Esophagus (tissue), 2 donors: ENCODE measurements around the gene EXOC3L2. TPM values are rescaled to one million over a fixed set of nuclear protein-coding genes. Genes with fewer than 3 reads are reported as not detected.

ENCODE experiments used
- H3K27ac ChIP-seq, 2 donors: one replicate each; pipeline ENCODE4 v1.5.1; 2013; ENCODE audit warnings: low read depth in 2 of 2, mild to moderate bottlenecking in 2 of 2, inconsistent platforms in 1 of 2, low read length in 1 of 2, moderate library complexity in 1 of 2
- H3K27me3 ChIP-seq, 2 donors: one replicate each; pipeline ENCODE4 v1.6.1; 2013; ENCODE audit warnings: low read length in 2 of 2, control low read depth in 1 of 2, mild to moderate bottlenecking in 1 of 2; ENCODE audit not compliant: insufficient read depth in 2 of 2, control insufficient read depth in 1 of 2
- H3K36me3 ChIP-seq, 2 donors: one replicate each; pipeline ENCODE4 v1.6.1; 2013; ENCODE audit warnings: low read length in 1 of 2; ENCODE audit not compliant: control insufficient read depth in 2 of 2, insufficient read depth in 2 of 2
- H3K4me1 ChIP-seq, 2 donors: one replicate each; pipeline ENCODE4 v1.6.1; 2013; ENCODE audit warnings: low read length in 1 of 2; ENCODE audit not compliant: control insufficient read depth in 2 of 2, insufficient read depth in 2 of 2
- H3K4me3 ChIP-seq, 2 donors: one replicate each; pipeline ENCODE4 v1.5.1; 2013; ENCODE audit warnings: low read length in 2 of 2, mild to moderate bottlenecking in 2 of 2, low read depth in 1 of 2, moderate library complexity in 1 of 2
- H3K9me3 ChIP-seq, 2 donors: one replicate each; pipeline ENCODE4 v1.6.1; 2013; ENCODE audit warnings: mild to moderate bottlenecking in 2 of 2, low read depth in 1 of 2, low read length in 1 of 2, moderate library complexity in 1 of 2; ENCODE audit not compliant: control insufficient read depth in 2 of 2, insufficient read depth in 1 of 2
- WGBS, 2 donors: extraction: QIAGEN DNeasy Blood & Tissue Kit; methylation state at CpG; one replicate each; pipeline ENCODE4 v1.1.7; 2013; 5-methylcytosine and 5-hydroxymethylcytosine counted together
- polyA plus RNA-seq, 2 donors: library from polyadenylated mRNA; stranded (reverse); fragments of 200-250 nt; gene quantifications; one replicate each; pipeline ENCODE4 v1.2.3, GENCODE V29; 2013
- donor health status: healthy with polysubstance abuse.
- donor health status: Bipolar disorder and iron deficiency.

The EXOC3L2 gene
- polyA plus RNA-seq, 2 donors: 1.3 to 1.5 TPM

DNA sequence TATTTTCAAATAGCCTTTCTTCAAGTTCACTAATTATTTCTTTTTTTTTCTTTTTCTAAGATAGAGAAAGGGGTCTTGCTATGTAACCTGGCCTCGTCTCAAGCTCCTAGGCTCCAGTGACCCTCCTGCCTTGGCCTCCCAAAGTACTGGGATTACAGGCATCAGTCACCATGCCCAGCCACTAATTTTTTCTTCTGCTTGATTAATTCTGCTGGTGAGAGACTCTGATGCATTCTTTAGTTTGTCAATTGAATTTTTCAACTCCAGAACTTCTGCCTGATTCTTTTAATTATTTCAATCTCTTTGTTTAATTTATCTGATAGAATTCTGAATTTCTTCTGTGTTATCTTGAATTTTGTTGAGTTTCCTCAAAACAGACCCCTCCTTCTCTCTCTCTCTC is 55.2 kb downstream of the EXOC3L2 start:
- no peak overlapping the region for H3K27ac ChIP-seq
- 91 to 100% methylated on average over 1 of the region's 1 CpG for WGBS, 2 donors
- no peaks in the 10 kb centered on the region for H3K4me1 ChIP-seq
- H3K36me3 ChIP-seq: no peaks in the 10 kb centered on the region
- no peak overlapping the region for H3K4me3 ChIP-seq
- no peaks in the 10 kb centered on the region for H3K9me3 ChIP-seq
- no peaks in the 10 kb centered on the region for H3K27me3 ChIP-seq

DNA sequence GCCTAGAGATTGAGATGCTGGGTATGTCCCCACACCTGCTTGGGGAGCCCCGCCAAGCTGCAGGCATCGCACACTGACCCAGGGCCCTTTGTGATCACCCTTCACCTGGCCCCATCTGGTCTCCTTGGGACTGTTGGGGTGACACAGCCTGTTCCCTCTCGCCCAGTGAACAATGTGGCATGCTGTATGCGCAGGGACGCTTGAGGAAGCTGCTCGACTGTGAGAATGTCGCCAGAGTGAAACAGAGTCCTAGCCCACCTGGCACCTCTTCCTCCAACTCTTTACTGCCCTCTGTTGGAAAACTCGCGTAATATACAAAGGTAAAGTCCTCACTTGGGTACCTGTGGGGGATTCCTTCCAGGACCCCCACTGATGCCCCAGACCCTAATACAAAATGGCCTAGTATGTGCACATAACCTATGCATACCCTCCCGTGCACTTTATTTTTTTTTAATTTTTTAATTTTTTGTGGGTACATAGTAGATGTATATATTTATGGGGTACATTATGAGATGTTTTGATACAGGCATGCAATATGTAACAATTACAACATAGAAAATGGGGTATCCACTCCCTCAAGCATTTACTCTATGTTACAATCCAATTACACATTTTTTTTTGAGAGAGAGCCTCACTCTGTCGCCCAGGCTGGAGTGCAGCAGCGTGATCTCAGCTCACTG is 57.6 kb downstream of the EXOC3L2 start:
- H3K27me3 ChIP-seq: no peaks in the 10 kb centered on the region
- H3K27ac ChIP-seq: no peak overlapping the region
- WGBS, 2 donors: 45 to 48% methylated on average over 12 of the region's 12 CpGs
- no peaks in the 10 kb centered on the region for H3K9me3 ChIP-seq
- H3K36me3 ChIP-seq: no peaks in the 10 kb centered on the region
- no peak overlapping the region for H3K4me3 ChIP-seq
- no peaks in the 10 kb centered on the region for H3K4me1 ChIP-seq

DNA sequence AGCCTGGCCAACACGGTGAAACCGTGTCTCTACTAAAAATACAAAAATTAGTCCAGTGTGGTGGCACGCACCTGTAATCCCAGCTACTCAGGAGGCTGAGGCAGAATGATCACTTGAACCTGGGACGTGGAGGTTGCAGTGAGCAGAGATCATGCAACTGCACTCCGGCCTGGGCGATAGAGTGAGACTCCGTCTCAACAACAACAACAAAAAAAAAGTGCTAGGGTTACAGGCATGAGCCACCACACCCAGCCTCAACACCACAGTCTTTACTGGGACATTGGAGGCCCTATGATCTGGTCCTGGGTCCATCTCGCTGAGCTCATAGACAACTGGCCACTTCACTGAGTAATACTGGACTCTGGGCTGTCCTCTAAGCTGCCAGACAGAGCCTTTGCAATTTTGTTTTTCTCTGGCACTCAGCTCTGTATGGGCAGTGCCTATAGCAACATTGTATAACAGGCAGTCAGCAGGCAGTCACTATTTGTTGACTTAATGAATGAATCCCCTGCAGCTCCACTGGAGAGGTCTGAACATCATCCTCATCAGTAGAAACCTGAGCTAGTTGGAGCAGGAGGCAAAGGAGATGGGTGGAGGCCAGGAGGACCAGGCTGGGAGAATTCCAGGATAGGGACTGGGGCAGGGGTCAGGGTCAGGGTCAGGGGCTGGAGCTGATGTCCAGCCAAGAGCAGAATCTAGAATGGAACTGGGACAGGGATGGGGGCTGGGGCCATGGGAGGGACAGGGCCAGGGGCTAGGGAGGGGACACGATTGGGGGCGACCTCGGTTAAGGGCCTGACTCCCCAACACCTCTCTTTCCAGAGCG is 58.5 kb downstream of the EXOC3L2 start:
- H3K9me3 ChIP-seq: no peaks in the 10 kb centered on the region
- H3K4me3 ChIP-seq: no peak overlapping the region
- H3K27ac ChIP-seq: no peak overlapping the region
- WGBS, 2 donors: 88 to 89% methylated on average over 12 of the region's 12 CpGs
- H3K27me3 ChIP-seq: no peaks in the 10 kb centered on the region
- no peaks in the 10 kb centered on the region for H3K4me1 ChIP-seq
- H3K36me3 ChIP-seq: no peaks in the 10 kb centered on the region

DNA sequence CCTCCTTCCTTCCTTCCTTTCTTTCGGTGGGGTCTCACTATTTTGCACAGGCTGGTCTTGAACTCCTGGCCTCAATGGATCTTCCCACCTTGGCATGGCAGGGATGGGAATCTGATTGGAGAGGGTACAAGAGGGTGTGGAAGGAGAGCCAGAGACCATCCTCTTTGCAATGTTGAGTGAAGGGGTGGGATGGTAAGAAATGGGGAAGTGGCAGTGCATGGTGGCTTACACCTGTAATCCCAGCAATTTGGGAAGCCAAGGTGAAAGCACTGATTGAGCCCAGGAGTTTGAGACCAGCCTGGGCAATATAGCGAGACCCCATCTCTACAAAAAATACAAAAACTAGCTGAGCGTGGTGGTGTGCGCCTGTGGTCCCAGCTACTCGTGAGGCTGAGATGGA is 61.1 kb downstream of the EXOC3L2 start:
- no peak overlapping the region for H3K4me3 ChIP-seq
- H3K36me3 ChIP-seq: no peaks in the 10 kb centered on the region
- no peak overlapping the region for H3K27ac ChIP-seq
- H3K27me3 ChIP-seq: no peaks in the 10 kb centered on the region
- 95 to 96% methylated on average over 5 of the region's 5 CpGs for WGBS, 2 donors
- H3K9me3 ChIP-seq: no peaks in the 10 kb centered on the region
- H3K4me1 ChIP-seq: peaks cover 0 to 12% of the 10 kb centered on the region in 2 donors

DNA sequence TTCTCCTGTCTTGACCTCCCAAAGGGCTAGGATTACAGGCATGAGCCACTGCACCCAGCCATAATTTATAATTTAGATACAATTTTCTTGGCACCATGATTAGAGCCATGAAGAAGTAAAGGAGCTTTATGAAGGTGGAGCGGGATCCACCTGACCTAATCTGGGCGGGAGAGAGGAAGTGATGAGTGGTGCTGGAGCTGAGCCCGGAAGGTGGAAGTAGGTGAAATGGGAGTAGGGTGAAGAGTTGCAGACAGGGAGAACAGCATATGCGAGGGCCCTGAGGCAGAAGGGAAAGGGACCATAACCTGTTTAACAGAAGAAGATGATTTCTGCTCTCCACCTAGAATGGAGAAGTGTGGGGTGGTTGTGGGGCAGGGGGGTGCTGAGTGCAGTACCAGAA is 62.4 kb downstream of the EXOC3L2 start:
- 64 to 73% methylated on average over 4 of the region's 4 CpGs for WGBS, 2 donors
- no peak overlapping the region for H3K27ac ChIP-seq
- H3K4me3 ChIP-seq: no peak overlapping the region
- H3K36me3 ChIP-seq: no peaks in the 10 kb centered on the region
- no peaks in the 10 kb centered on the region for H3K27me3 ChIP-seq
- H3K4me1 ChIP-seq: peaks cover 0 to 12% of the 10 kb centered on the region in 2 donors
- H3K9me3 ChIP-seq: no peaks in the 10 kb centered on the region

DNA sequence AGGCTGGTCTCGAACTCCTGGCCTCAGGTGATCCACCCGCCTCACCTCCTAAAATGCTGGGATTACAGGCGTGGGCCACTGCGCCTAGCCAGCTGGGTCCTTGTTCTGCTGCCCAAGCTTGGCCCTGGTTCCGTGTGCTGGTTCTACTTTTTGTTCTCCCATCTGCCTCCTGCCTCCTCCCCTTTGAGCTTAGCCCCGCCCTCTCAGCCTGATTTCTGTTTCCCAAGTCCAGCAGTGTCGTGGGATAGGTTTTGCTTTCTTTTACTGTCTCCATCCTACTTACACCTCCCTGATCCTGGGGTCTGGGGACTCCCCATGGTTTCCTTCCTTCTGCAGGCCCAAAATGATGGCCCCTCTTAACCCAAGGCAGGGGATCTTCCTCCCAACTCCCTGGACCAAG is 64.3 kb downstream of the EXOC3L2 start:
- H3K27ac ChIP-seq: no peak overlapping the region
- H3K36me3 ChIP-seq: no peaks in the 10 kb centered on the region
- 75 to 77% methylated on average over 7 of the region's 7 CpGs for WGBS, 2 donors
- H3K27me3 ChIP-seq: no peaks in the 10 kb centered on the region
- no peak overlapping the region for H3K4me3 ChIP-seq
- H3K4me1 ChIP-seq: peaks cover 0 to 14% of the 10 kb centered on the region in 2 donors
- H3K9me3 ChIP-seq: no peaks in the 10 kb centered on the region

DNA sequence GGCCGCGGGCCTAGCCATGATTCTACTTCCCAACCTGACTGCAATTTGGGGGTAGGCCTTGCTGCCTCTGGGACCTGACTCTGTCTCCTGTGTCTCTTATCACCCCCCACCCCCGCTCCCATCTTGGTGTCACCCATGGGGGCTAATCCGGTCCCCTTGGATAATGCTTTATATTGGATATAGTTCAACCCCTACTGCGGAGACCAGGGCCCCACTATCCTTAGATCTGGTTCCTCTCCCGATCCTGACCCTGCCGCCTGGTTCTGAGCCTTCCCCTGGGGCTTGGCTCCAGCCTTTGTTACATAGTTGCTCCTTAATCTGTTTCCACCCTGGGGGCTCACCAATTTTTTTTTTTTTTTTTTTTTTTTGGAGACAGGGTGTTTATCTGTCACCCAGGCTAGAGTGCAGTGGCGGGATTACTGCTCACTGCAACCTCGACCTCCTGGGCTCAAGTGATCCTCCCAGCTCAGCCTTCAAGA is 65.3 kb downstream of the EXOC3L2 start:
- H3K27ac ChIP-seq: no peak overlapping the region
- WGBS, 2 donors: 42 to 43% methylated on average over 9 of the region's 9 CpGs

DNA sequence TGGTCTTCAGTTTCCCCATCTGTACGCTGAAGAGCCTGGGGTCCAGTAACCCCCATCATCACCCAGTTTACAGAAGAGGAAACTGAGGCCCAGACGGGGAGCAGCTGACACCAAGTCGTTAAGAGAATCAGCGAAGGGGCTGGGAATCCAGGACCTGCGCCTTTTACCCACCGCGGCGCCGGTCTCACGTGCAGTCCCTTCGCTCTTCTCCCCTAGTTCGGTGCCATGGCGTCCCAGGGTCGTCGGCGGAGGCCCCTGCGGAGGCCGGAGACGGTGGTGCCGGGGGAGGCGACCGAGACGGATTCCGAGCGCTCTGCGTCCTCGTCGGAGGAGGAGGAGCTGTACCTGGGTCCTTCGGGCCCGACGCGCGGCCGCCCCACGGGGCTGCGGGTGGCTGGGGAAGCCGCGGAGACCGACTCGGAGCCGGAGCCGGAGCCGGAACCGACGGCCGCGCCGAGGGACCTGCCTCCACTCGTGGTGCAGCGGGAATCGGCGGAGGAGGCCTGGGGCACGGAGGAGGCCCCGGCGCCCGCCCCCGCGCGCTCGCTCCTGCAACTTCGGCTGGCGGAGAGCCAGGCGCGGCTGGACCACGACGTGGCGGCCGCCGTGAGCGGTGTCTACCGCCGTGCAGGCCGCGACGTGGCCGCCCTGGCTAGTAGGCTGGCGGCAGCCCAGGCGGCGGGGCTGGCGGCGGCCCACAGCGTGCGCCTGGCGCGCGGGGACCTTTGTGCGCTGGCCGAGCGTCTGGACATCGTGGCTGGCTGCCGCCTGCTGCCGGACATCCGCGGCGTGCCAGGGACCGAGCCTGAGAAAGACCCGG is 65.9 kb downstream of the EXOC3L2 start:
- WGBS, 2 donors: 1 to 2% methylated on average over 66 to 97 of the region's 97 CpGs

More for the DNA sequence above, 65.3 kb downstream of the EXOC3L2 start:
- Histone ChIP-seq H3K4me3 (peak overlapping the region; percentile 77 to 78), H3K36me3 (no peaks in the 10 kb centered on the region), H3K27me3 (no peaks in the 10 kb centered on the region), H3K4me1 (peaks cover 0 to 14% of the 10 kb centered on the region in 2 donors), H3K9me3 (no peaks in the 10 kb centered on the region)

More for the DNA sequence above, 65.9 kb downstream of the EXOC3L2 start:
- H3K27me3 ChIP-seq: no peaks in the 10 kb centered on the region
- H3K36me3 ChIP-seq: no peaks in the 10 kb centered on the region
- peak overlapping the region; percentile 77 to 78 for H3K4me3 ChIP-seq
- peak overlapping the region; percentile 90 to 98 for H3K27ac ChIP-seq
- H3K9me3 ChIP-seq: no peaks in the 10 kb centered on the region
- peaks cover 0 to 14% of the 10 kb centered on the region in 2 donors for H3K4me1 ChIP-seq
